ENCODE measurements around the gene LRRTM2.

DNA sequence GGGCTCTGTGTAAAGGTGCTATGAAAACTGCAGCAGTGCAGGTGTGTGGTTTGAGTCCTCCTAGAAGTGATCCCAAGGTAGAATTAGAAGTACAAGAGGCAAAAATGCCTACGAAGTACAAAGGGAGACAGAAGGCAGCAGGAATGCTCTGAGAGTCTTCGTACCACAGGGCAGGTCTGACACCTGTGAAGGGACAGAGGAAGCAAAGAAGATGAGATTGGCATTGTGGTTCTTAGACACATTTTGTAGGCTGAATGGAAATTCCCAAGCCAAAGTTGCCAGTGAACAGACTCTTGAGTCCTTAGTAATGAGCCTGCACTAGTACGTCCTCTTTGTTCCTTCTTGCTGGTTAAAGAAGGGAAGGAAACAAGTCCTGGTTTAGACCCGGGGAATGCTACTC lies 1.7 kb upstream of the LRRTM2 start:
- TF ChIP-seq CTCF (conservative IDR thresholded peaks at IDR 0.05 in 1 of 2, IDR thresholded peaks at IDR 0.05 in 1 of 2; ENCODE audit: low read depth in 1 of 2, low read length in 2 of 2) (no peak), EZH2 (IDR thresholded peaks at IDR 0.05; ENCODE audit: low read length, missing control alignments) (no peak)

Measured in fibroblast of lung (primary cell).